CD4-positive, alpha-beta T cell treated with Interleukin-4 for 4 hours (primary cell): ENCODE data around the gene LURAP1L.
"Not testable (repeated sequence)": the region's sequence is repeated elsewhere in the genome, so short reads cannot be mapped to it uniquely, and the experiment has no call there.

Source experiments
- DNase-seq: peaks from one replicate; pipeline ENCODE4 v3.0.0-alpha.2; 2020

LURAP1L gene

DNA sequence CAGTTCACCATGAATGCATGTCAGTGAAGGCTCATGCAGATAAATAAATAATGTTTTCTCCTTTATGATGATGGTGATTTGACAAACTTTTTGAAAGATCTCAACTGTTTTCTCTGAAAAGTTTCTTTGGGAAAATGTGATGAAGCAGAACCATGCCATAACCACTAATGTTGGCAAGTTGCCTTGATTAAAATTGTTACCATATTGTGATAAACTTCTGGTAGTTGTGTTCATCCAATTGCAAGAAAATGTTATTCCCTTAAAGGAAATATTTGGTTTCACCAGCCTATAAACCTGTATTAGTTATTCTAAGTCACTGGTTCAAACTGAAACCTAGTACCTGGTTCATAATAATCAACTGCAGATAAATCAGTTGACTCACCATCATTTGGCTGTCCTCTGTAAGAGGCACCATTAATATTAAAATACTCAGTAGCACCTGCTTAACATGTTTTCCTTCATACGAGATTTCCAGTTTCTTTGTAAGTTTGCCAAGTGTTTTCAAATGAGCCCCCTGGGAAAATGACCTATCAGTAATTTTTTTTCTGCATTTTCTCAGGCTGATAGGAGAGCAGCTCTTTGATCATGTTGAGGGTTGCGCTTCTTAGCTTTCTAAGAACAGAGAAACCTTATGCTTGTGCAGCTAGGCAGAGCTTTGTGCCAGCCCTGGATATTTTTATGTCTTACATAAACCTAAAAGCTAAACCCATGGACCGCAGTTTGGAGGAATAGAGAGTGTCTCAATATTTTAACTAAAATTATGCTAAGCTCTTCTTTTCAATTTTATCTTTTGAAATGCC, 88.0 kb downstream of the LURAP1L start:
- DNase-seq: no peak

- no peak for DNase-seq
These were observed 88.8 kb downstream of the LURAP1L start for GRCh38 chr9:12863618-12864017.

DNA sequence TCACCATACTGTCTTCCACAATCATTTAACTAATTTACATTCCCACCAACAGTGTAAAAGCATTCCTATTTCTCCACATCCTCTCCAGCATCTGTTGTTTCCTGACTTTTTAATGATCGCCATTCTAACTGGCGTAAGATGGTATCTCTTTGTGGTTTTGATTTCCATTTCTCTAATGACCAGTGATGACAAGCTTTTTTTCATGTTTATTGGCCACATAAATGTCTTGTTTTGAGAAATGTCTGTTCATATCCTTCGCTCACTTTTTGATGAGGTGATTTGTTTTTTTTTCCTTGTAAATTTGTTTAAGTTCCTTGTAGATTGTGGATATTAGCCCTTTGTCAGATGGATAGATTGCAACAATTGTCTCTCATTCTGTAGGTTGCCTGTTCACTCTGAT, 90.6 kb downstream of the LURAP1L start:
- not testable (repeated sequence) for DNase-seq
